ENCODE measurements around the gene ARF3. TPM values are rescaled to one million over a fixed set of nuclear protein-coding genes. Genes with fewer than 3 reads are reported as not detected.

Gene ARF3
- total RNA-seq, 1 experiment from 2014 or later, result 256 TPM

DNA sequence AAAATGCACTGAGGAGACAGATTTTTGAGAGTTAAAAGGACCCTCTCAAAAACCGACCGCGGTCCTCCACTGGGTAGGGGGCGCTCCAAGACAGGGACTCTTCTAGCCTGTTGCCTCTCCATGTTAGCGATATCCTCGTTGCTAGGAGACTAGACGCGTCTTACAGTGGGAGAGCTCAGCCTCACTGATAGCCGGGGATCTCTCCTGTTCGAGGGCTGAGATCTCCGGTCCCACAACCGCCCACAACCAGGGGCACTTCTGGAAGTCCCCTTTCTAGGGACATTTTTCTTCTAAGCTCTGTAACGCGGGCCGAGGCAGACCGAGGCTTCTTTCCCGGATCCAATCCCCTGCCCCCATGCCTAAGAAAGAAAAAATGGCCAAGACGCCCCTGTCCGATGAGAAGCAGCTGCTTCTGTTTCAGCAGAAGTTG, 53.3 kb downstream of the ARF3 start:
- ATAC-seq, result peak; percentile 100
- peak; percentile 92 for DNase-seq (ENCODE audit: low spot score)
- Mint-ChIP-seq H3K27ac (no peak overlapping the region), H3K4me1 (0 out of 2 replicates have a peak, but pooled peaks cover 3% of the 10 kb centered on the region), H3K9me3 (no peaks in the 10 kb centered on the region), H3K36me3 (no peaks in the 10 kb centered on the region), H3K4me3 (peak overlapping the region; percentile 65), H3K27me3 (ENCODE audit: low read depth) (peaks cover 14% of the 10 kb centered on the region)
- TF ChIP-seq, protein P1, sequence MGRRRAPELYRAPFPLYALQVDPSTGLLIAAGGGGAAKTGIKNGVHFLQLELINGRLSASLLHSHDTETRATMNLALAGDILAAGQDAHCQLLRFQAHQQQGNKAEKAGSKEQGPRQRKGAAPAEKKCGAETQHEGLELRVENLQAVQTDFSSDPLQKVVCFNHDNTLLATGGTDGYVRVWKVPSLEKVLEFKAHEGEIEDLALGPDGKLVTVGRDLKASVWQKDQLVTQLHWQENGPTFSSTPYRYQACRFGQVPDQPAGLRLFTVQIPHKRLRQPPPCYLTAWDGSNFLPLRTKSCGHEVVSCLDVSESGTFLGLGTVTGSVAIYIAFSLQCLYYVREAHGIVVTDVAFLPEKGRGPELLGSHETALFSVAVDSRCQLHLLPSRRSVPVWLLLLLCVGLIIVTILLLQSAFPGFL (CRISPR knock-in tag; IDR thresholded peaks at IDR 0.05; ENCODE audit: borderline replicate concordance), result no peak
- peak; percentile 4; the same call in 1 of the 2 replicates for TF ChIP-seq HMGA2 (CRISPR knock-in tag; IDR thresholded peaks at IDR 0.05)
- TF ChIP-seq, protein P2, sequence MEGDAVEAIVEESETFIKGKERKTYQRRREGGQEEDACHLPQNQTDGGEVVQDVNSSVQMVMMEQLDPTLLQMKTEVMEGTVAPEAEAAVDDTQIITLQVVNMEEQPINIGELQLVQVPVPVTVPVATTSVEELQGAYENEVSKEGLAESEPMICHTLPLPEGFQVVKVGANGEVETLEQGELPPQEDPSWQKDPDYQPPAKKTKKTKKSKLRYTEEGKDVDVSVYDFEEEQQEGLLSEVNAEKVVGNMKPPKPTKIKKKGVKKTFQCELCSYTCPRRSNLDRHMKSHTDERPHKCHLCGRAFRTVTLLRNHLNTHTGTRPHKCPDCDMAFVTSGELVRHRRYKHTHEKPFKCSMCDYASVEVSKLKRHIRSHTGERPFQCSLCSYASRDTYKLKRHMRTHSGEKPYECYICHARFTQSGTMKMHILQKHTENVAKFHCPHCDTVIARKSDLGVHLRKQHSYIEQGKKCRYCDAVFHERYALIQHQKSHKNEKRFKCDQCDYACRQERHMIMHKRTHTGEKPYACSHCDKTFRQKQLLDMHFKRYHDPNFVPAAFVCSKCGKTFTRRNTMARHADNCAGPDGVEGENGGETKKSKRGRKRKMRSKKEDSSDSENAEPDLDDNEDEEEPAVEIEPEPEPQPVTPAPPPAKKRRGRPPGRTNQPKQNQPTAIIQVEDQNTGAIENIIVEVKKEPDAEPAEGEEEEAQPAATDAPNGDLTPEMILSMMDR (IDR thresholded peaks at IDR 0.05), result peak; percentile 45; the same call in 1 of the 2 replicates
- no peak for TF ChIP-seq IRF2 (CRISPR knock-in tag; IDR thresholded peaks at IDR 0.05; ENCODE audit: borderline replicate concordance, low read depth)
- ChIA-PET POLR2A (no interaction called here), CTCF (interaction anchor here (0.6 to 9.4 kb wide), 40 partner anchors 9 to 285 kb away, joined by 3 to 126 read pairs (median 5); partner anchors contain the start of genes ARF3, DDN, DDX23 and FKBP11)

DNA sequence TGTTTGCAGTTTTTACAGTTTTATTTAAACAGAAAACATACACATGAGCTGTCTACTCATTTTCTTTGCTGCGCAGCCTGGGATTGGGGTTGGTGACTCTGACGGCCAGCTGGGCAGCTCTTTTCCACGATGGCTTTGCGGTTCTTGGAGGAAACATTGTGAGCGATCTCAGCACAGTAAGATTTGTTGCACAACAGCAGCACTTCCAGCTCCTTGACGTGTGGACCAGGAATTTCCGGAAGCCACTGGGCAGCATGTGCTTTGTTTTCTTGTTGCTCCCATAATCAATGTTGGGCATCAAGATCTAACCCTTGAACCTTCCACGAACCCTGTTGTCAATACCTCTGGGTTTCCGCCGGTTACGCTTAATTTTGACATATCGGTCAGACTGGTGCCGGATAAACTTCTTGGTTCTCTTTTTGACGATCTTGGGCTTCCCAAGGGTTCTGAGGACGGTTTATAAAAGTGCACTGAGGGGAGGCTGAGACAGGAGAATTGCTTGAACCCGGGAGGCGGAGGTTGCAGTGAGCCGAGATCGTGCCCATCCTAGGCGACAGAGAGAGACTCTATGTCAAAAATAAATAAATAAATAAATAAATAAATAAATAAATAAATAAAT, 53.8 kb downstream of the ARF3 start:
- H3K4me1 Mint-ChIP-seq, result 0 out of 2 replicates have a peak, but pooled peaks cover 3% of the 10 kb centered on the region
- no peaks in the 10 kb centered on the region for H3K9me3 Mint-ChIP-seq
- DNase-seq (ENCODE audit: low spot score) (no peak), ATAC-seq (no peak)
- H3K4me3 Mint-ChIP-seq, result no peak overlapping the region
- no peaks in the 10 kb centered on the region for H3K36me3 Mint-ChIP-seq
- H3K27ac Mint-ChIP-seq, result no peak overlapping the region
- POLR2A ChIA-PET, result no interaction called here
- TF ChIP-seq IRF2 (CRISPR knock-in tag; IDR thresholded peaks at IDR 0.05; ENCODE audit: borderline replicate concordance, low read depth) (no peak), HMGA2 (CRISPR knock-in tag; IDR thresholded peaks at IDR 0.05) (peak; percentile 73; the same call in 1 of the 2 replicates)
- CTCF ChIA-PET, result interaction anchor here (0.6 to 9.4 kb wide), 29 partner anchors 9 to 284 kb away, joined by 3 to 126 read pairs (median 6); partner anchors contain the start of genes ARF3, DDN, DDX23 and FKBP11
- peaks cover 17% of the 10 kb centered on the region for H3K27me3 Mint-ChIP-seq (ENCODE audit: low read depth)

DNA sequence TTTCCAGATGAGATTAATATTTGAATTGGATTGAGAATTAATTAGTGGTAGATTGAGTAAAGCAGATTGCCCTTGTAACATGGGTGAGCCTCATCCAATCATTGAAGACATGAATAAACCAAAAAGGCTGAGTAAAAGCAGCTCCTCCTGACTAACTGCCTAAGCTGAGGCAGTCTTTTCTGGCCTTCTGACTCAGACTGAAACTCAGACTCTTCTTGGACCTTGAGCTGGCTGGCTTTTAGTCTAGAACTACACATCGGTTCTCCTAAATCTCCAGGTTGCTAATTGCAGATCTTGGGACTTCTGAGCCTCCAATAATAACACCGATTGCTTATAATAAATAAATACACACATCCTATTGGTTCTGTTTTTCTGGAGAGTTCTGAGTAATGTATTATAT, 56.0 kb downstream of the ARF3 start:
- no peak overlapping the region for H3K4me3 Mint-ChIP-seq
- TF ChIP-seq, protein P3, sequence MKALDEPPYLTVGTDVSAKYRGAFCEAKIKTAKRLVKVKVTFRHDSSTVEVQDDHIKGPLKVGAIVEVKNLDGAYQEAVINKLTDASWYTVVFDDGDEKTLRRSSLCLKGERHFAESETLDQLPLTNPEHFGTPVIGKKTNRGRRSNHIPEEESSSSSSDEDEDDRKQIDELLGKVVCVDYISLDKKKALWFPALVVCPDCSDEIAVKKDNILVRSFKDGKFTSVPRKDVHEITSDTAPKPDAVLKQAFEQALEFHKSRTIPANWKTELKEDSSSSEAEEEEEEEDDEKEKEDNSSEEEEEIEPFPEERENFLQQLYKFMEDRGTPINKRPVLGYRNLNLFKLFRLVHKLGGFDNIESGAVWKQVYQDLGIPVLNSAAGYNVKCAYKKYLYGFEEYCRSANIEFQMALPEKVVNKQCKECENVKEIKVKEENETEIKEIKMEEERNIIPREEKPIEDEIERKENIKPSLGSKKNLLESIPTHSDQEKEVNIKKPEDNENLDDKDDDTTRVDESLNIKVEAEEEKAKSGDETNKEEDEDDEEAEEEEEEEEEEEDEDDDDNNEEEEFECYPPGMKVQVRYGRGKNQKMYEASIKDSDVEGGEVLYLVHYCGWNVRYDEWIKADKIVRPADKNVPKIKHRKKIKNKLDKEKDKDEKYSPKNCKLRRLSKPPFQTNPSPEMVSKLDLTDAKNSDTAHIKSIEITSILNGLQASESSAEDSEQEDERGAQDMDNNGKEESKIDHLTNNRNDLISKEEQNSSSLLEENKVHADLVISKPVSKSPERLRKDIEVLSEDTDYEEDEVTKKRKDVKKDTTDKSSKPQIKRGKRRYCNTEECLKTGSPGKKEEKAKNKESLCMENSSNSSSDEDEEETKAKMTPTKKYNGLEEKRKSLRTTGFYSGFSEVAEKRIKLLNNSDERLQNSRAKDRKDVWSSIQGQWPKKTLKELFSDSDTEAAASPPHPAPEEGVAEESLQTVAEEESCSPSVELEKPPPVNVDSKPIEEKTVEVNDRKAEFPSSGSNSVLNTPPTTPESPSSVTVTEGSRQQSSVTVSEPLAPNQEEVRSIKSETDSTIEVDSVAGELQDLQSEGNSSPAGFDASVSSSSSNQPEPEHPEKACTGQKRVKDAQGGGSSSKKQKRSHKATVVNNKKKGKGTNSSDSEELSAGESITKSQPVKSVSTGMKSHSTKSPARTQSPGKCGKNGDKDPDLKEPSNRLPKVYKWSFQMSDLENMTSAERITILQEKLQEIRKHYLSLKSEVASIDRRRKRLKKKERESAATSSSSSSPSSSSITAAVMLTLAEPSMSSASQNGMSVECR (CRISPR knock-in tag; IDR thresholded peaks at IDR 0.05; ENCODE audit: borderline replicate concordance), result no peak
- no peak for TF ChIP-seq ZNF671 (CRISPR knock-in tag; IDR thresholded peaks at IDR 0.05)
- TF ChIP-seq, protein P4, sequence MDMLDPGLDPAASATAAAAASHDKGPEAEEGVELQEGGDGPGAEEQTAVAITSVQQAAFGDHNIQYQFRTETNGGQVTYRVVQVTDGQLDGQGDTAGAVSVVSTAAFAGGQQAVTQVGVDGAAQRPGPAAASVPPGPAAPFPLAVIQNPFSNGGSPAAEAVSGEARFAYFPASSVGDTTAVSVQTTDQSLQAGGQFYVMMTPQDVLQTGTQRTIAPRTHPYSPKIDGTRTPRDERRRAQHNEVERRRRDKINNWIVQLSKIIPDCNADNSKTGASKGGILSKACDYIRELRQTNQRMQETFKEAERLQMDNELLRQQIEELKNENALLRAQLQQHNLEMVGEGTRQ (CRISPR knock-in tag; IDR thresholded peaks at IDR 0.05), result no peak
- TF ChIP-seq, protein P5, sequence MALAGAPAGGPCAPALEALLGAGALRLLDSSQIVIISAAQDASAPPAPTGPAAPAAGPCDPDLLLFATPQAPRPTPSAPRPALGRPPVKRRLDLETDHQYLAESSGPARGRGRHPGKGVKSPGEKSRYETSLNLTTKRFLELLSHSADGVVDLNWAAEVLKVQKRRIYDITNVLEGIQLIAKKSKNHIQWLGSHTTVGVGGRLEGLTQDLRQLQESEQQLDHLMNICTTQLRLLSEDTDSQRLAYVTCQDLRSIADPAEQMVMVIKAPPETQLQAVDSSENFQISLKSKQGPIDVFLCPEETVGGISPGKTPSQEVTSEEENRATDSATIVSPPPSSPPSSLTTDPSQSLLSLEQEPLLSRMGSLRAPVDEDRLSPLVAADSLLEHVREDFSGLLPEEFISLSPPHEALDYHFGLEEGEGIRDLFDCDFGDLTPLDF (CRISPR knock-in tag; IDR thresholded peaks at IDR 0.05), result no peak
- H3K9me3 Mint-ChIP-seq, result no peaks in the 10 kb centered on the region
- H3K27me3 Mint-ChIP-seq (ENCODE audit: low read depth), result peaks cover 12% of the 10 kb centered on the region
- H3K36me3 Mint-ChIP-seq, result no peaks in the 10 kb centered on the region
- no peak for ATAC-seq
- no peak for DNase-seq (ENCODE audit: low spot score)
- 0 out of 2 replicates have a peak, but pooled peaks cover 3% of the 10 kb centered on the region for H3K4me1 Mint-ChIP-seq
- H3K27ac Mint-ChIP-seq, result no peak overlapping the region
- ChIA-PET CTCF (interaction anchor here (0.6 to 9.4 kb wide), 8 partner anchors 10 to 96 kb away, joined by 3 to 126 read pairs (median 10); partner anchors contain the start of genes FKBP11 and WNT1), POLR2A (interaction anchor here (1.3 kb wide), 1 partner anchor 49 kb away, joined by 9 read pairs; the partner anchor contains the start of gene DDX23)

Data from WTC11 (cell line).